MM.1S (cell line): ENCODE data around the gene CFAP61.

Experiments
- CTCF ChIP-seq: fragments of 300-600 bp; sonication (generic); IDR thresholded peaks from 2 replicates; pipeline ENCODE4 v1.5.1; 2016; ENCODE audit warnings: antibody characterized with exemption, low read length, mixed read lengths
- EZH2 ChIP-seq: fragments of 300-600 bp; sonication (generic); optimal IDR thresholded peaks from 2 replicates; pipeline ENCODE3; 2017; ENCODE audit warnings: low read depth, mild to moderate bottlenecking, antibody characterized with exemption, low read length, mixed read lengths

- TF ChIP-seq CTCF: no peak
- TF ChIP-seq EZH2: no peak
Measured at GRCh38 chr20:20220134-20220533, 167.8 kb downstream of the CFAP61 start.
